SKM-1 treated with dmso at 0.1 percent for 144 hours (cell line): ENCODE results near the gene MATN1.
"Not testable (repeated sequence)": the region's sequence is repeated elsewhere in the genome, so short reads cannot be mapped to it uniquely, and the experiment has no call there.

Source experiments
- DNase-seq: peaks from one replicate; lab custom pipeline; 2025; ENCODE audit not compliant: unreplicated experiment; lab: John Stamatoyannopoulos, UW

Gene MATN1

GRCh38 chr1:30700528-30701257, 22.7 kb downstream of the MATN1 start:
- no peak for DNase-seq

- no peak for DNase-seq
Observed at GRCh38 chr1:30699762-30700161, 23.6 kb downstream of the MATN1 start.

GRCh38 chr1:30698401-30698981, 24.9 kb downstream of the MATN1 start:
- no peak for DNase-seq

- no peak for DNase-seq
Observed at GRCh38 chr1:30697571-30698376, 25.6 kb downstream of the MATN1 start.

- DNase-seq, result no peak
Observed at GRCh38 chr1:30696831-30697230, 26.6 kb downstream of the MATN1 start.

- DNase-seq, result no peak
Observed at GRCh38 chr1:30695439-30695841, 27.9 kb downstream of the MATN1 start.

- no peak for DNase-seq
Observed at GRCh38 chr1:30694280-30695175, 28.9 kb downstream of the MATN1 start.

GRCh38 chr1:30693822-30694221, 29.6 kb downstream of the MATN1 start:
- no peak for DNase-seq

- DNase-seq, result no peak
Observed at GRCh38 chr1:30693366-30693765, 30.0 kb downstream of the MATN1 start.

- no peak for DNase-seq
Observed at GRCh38 chr1:30692948-30693301, 30.5 kb downstream of the MATN1 start.

GRCh38 chr1:30692201-30692947, 31.0 kb downstream of the MATN1 start:
- no peak for DNase-seq

- no peak for DNase-seq
Observed at GRCh38 chr1:30691480-30691879, 31.9 kb downstream of the MATN1 start.

GRCh38 chr1:30689901-30690645, 33.3 kb downstream of the MATN1 start:
- DNase-seq, result no peak

- no peak for DNase-seq
Observed at GRCh38 chr1:30688920-30689794, 34.2 kb downstream of the MATN1 start.

GRCh38 chr1:30688516-30688915, 34.9 kb downstream of the MATN1 start:
- not testable (repeated sequence) for DNase-seq

GRCh38 chr1:30687886-30688285, 35.5 kb downstream of the MATN1 start:
- DNase-seq, result no peak

- no peak for DNase-seq
Observed at GRCh38 chr1:30686236-30686935, 37.0 kb downstream of the MATN1 start.

- DNase-seq, result no peak
Observed at GRCh38 chr1:30685796-30686165, 37.6 kb downstream of the MATN1 start.
